GM12864 (cell line): Measurements from ENCODE around the gene DNMT3A.

ENCODE experiments used
- DNase-seq: peaks from one replicate; pipeline ENCODE4 v3.0.0-alpha.2; 2011; ENCODE audit warnings: low read depth
- H3K4me3 ChIP-seq: 2 replicates; pipeline ENCODE4 v1.5.1; 2011; ENCODE audit warnings: mild to moderate bottlenecking, low read depth, low read length, control low read depth
- CTCF ChIP-seq: IDR thresholded peaks from 2 replicates; pipeline ENCODE4 v1.5.1; 2011; ENCODE audit warnings: low read depth, mild to moderate bottlenecking, moderate library complexity, low read length, control low read depth, inconsistent platforms; ENCODE audit errors: missing control alignments

Gene DNMT3A

GRCh38 chr2:25308599-25308998, 33.1 kb downstream of the DNMT3A start:
- no peak overlapping the region for H3K4me3 ChIP-seq
- no peak for DNase-seq
- TF ChIP-seq CTCF = no peak

- TF ChIP-seq CTCF = no peak
- H3K4me3 ChIP-seq = no peak overlapping the region
- no peak for DNase-seq
Measured at GRCh38 chr2:25307949-25308557, 33.7 kb downstream of the DNMT3A start.

GRCh38 chr2:25306777-25307368, 34.9 kb downstream of the DNMT3A start:
- no peak for DNase-seq
- H3K4me3 ChIP-seq = no peak overlapping the region
- TF ChIP-seq CTCF = no peak

- H3K4me3 ChIP-seq = no peak overlapping the region
- DNase-seq = no peak
- TF ChIP-seq CTCF = no peak
Measured at GRCh38 chr2:25305775-25306174, 36.0 kb downstream of the DNMT3A start.

GRCh38 chr2:25304826-25305596, 36.7 kb downstream of the DNMT3A start:
- no peak overlapping the region for H3K4me3 ChIP-seq
- DNase-seq = no peak
- TF ChIP-seq CTCF = no peak

GRCh38 chr2:25304321-25304720, 37.4 kb downstream of the DNMT3A start:
- H3K4me3 ChIP-seq = no peak overlapping the region
- no peak for DNase-seq

More at GRCh38 chr2:25304321-25304720, 37.4 kb downstream of the DNMT3A start:
- TF ChIP-seq CTCF = no peak
